T-helper 2 cell (primary cell): ENCODE results near the gene BCL6B.
"Not testable (repeated sequence)": the region's sequence is repeated elsewhere in the genome, so short reads cannot be mapped to it uniquely, and the experiment has no call there.

Source experiments
- DNase-seq, 5 experiments: peaks; one replicate each; pipeline versions ENCODE4 v3.0.0 to v3.0.0-alpha.2; 2012 to 2022
- total RNA-seq, 2 donors: gene quantifications; one replicate each; lab custom pipeline; 2026; lab: John Stamatoyannopoulos, UW

BCL6B gene, protein sequence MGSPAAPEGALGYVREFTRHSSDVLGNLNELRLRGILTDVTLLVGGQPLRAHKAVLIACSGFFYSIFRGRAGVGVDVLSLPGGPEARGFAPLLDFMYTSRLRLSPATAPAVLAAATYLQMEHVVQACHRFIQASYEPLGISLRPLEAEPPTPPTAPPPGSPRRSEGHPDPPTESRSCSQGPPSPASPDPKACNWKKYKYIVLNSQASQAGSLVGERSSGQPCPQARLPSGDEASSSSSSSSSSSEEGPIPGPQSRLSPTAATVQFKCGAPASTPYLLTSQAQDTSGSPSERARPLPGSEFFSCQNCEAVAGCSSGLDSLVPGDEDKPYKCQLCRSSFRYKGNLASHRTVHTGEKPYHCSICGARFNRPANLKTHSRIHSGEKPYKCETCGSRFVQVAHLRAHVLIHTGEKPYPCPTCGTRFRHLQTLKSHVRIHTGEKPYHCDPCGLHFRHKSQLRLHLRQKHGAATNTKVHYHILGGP
- total RNA-seq = 0 to 0.27 reads per million in 2 donors

DNA sequence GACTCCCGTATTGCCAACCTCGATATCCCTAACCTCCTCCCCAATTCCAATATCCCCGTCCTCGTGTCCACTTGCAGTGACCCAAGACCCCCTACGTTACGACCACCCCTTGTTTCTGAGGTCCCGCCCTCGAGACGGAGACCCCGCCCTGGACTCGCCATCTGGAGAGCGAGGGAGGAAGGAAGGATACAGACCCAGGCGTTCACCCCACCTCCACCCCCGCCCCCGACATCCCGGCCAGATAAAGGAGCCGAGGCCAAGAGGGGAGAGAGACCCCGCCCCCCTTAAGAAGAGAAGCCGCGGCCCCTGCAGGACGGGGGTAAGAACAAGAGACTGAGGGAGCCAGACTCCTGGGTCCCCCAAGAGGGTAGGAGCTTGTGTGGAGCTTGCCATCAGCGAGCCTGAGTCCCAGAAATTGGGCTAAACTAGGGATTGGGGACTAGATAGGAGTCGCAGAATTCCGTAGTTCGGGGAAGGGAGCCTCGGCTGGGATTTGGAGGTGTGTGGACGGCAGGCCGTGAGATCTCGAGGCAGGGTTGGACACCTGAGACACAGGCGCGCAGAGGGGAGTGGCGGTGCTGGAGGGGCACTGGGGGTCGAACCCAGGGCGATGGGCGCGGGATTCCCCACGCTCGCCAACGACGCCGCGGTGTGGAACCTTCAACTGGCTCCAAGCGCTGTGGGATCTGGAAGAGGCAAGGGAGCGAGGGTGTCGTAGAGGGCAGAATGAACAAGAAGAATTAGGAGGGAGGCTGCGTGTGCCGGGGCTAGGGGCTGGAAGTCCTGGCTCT lies at the start of gene BCL6B:
TSS of gene BCL6B (plus strand) at position 270 of the 791 bp plus-strand sequence. CDS start 622 bp downstream, outside the sequence.
- DNase-seq = no peak

DNA sequence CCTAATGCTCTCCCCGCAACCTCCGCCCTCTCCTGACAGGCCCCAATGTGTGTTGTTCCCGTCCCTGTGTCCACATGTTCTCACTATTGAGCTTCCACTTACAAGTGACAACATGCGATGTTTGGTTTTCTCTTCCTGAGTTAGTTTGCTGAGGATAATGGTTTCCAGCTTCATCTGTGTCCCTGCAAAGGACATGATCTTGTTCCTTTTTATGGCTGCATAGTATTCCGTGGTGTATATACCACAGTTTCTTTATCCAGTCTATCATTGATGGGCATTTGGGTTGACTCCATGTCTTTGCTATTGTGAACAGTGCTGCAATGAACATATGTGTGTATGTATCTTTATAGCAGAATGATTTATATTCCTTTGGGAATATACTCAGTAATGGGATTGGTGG lies 43.4 kb upstream of the BCL6B start:
- DNase-seq = not testable (repeated sequence)

DNA sequence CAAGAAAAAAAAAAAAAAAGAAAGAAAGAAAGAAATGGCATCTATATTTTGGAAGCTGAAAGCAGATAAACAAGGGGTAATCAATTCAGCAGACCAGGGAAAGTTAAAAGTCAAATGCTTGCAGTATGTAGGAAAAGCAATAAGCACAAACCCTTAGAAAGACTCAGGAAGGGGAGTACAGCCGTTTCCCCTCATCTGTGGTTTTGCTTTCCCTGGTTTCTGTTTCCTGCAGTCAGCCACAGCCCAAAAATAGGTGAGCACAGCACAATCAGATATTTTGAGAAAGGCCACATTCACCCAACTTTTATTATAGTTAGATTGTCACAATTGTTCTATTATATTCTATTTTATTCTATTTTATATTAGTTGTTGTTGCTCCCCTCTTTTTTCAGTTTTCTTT lies 41.4 kb upstream of the BCL6B start:
- no peak for DNase-seq

DNA sequence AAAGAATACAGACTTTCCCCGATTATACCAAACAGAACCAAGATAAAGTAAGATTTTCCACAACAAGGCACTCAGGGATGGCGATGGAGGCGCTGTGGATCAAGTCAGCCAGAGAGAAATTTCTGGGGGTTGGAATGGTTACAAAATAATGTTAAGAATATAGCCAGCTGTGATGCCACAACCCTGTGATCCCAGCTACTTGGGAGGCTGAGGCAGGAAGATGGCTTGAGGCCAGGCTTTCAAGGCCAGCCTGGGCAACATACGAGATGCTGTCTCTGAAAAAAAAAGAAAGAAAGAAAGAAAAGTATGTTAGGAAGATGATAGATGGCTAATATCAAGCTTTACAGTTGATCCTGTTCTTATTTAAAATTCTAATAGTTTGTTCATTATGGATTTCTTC lies 37.6 kb upstream of the BCL6B start:
- DNase-seq = no peak

DNA sequence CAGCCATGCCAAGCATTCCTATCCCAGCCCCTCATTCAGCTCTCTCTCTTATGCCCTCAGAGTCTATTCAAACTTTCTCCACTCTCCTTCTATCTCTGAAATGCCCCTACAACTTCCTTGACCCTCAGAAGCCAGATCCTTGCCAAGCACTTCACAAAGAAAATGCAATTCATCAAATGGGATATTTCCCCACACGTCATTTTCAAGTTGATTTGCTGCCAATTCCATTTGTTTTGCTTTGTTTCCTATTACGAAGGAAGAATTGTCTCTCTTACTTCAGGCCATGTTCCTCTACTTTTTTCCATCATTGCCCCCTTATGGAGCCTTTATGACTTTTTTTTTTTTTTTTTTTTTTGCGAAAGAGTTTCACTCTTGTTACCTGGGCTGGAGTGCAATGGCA lies 36.2 kb upstream of the BCL6B start:
- no peak for DNase-seq

DNA sequence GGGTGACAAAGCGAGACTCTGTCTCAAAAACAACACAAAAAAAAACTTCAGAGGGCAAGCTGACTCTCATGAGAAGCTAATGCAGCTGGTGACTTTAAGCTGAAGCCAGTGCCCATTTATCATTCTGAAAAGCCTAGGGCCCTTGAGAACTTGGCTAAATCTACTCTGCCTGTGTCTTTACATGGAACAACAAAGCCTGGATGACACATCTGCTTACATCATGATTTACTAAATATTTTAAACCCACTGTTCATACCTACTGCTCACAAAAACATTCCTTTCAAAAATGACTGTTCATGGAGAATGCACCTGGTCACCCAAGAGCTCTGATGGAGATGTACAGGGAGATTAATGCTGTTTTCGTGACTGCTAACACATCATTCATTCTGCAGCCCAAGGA lies 33.1 kb upstream of the BCL6B start:
- DNase-seq = no peak

DNA sequence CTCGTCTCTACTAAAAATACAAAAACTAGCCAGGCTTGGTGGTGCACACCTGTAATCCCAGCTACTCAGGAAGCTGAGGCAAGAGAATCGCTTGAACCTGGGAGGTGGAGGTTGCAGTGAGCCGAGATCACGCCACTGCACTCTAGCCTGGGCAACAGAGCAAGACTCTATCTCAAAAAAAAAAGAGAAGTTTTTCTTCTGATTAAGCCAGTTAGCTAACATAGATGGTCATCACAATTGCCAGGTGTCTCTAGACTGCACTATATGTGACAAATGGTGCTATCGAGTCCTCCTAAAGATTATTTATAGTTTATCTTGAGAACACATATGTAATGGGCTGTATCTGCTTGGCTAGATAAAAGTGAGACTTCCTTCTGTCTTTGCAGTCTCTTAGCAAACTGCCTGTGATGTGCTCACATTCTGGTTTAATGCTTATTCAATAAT lies 29.2 kb upstream of the BCL6B start:
- not testable (repeated sequence) for DNase-seq

DNA sequence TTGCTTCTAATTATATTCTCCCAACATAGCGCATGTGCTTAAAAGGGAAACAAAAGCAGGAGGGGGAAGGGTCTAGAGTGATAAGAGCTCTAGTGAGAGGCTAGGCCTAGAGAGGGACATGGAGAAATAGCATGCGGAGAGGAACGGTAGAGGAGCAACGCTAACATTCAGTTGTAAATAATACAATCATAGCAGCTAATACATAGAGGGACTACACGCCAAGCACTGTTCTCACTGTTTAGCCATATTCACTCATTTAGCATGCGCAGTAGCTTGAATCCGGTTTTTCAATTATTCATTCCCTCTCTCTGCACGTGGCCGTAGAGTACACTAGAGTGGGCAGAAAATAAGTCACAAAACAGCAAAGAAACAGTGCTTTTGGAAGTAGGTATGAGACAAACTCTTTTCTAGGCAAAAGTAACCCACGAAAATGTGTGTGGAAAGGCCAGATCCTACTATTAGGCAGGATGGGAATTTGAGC lies 28.7 kb upstream of the BCL6B start:
- DNase-seq = no peak

DNA sequence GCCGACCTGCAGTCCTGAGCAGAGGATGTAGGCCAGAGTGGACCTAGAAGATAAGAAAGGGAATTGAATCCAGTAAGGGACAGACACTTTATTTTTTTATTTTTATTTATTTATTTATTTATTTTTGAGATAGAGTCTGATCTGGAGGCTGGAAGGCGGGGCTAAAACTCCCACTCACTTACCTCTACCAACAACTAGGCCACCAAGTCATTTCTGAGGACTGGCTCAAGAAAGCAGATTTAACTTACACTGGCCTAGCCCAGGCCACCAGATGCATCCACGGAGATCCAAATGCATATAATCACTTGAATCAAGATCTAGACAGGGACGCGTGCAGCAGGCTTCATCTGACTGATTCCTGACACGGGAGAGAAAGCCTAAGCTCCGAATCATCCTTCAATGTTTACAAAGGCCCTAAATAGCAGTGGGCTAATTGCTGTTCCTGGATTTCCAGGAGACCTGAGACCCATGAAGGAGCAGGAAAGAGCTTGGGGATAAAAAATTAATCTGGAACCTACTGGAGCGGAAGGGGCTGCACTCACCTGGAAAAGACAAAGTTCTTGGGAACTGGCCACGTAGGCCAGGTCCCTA lies 28.1 kb upstream of the BCL6B start:
- no peak for DNase-seq

DNA sequence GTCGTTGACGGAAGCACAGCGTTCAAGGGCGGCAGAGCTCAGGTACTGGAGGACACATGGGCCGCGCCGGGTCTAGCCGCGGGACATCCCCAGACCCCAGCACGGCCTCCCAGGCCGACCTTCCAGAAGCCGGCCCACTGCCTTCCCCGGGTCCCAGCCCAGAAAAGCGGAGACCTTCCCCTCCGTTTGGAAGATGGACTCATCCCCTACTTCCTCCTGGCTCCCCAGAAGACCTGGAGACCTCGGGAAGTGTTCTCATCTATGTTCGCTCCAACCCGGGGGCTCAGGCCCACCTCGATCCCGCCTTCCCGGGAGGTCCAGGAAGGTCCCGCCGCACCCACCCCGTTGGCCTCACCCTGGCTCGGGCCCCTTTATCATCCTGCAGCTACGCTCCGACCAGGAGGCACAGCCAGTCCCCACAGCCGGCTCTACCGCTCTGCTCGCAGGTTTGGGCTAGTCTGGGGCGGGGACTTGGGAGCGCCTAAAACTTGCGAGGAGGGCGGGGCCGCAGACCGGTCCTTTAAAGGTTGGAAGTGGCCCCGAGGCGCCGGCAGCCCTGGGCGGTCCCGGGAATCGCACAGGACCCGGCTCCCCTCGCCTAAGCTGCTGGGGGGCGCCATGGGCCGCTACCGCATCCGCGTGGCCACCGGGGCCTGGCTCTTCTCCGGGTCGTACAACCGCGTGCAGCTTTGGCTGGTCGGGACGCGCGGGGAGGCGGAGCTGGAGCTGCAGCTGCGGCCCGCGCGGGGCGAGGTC lies 27.2 kb upstream of the BCL6B start, which contains the start of gene ALOX12:
TSS of gene ALOX12 (plus strand) at position 550 of the 756 bp plus-strand sequence. CDS start at position 619, 69 bp downstream.
- DNase-seq = no peak

DNA sequence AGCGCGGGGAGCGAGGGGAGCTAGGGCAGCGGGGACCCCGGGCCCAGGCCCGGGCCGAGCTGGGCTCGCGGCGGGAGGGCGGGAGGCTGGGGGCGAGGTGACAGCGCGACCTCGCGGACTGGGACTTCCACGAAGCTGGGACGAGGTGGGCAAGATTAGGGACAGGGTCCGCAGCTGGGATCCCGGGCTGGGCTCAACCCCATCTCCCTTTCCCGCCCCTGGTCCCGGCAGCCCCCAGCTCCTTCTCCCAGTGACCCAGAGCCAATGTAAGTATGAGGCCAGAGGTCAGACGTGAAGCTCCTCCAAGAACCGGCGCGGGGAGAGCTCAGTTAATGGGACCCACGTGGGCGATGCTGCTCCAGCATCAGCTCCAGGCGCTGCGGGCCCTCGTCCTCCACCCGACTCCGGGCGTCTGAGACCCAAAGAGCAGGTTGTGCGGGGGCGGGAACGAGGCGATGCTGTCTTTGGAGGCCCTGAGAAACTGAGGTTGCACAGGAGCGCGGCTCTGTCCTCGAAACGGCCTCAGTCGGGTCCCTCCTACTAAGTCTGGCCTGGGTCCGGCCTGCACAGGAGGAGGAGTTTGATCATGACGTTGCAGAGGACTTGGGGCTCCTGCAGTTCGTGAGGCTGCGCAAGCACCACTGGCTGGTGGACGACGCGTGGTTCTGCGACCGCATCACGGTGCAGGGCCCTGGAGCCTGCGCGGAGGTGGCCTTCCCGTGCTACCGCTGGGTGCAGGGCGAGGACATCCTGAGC lies 26.4 kb upstream of the BCL6B start:
- DNase-seq = no peak

DNA sequence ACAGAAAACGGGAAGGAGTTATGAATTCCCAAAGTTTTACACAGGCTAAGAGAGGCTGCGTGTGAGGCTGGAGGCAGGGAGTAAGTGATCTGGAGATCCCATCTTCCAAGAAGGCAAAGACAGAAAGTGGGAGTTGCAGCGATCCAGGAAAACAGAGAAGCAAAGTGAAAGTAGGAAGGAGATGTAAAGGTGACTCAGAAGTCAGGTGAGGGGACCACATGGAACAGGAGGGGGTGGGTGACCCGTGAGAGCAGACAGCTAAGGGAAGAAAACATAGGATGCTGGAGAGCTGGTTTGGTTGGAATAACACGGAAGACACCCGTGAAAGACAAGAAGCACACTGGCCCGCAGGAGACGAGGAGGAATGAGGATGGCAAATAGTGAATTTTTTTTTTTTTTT lies 25.7 kb upstream of the BCL6B start:
- no peak for DNase-seq

DNA sequence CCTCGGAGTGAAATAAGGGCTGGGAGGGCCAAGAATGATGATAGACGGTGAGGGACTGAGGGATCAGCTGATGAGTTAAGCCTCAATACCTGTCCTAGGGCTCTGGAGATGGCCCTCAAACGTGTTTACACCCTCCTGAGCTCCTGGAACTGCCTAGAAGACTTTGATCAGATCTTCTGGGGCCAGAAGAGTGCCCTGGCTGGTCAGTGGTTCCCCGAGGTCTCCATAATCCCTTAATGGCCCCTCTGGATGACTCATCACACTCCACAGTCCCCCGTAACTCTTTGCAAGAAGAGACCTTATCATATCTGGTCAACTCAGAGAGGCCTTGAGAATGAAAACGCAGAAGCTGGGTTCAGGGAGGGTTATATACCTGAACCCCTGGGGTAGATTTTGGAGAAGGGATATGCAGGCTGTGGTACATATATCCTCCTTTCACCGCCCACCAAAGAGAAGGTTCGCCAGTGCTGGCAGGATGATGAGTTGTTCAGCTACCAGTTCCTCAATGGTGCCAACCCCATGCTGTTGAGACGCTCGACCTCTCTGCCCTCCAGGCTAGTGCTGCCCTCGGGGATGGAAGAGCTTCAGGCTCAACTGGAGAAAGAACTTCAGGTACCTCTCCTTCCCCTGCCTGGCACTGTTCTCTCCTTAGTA lies 23.9 kb upstream of the BCL6B start:
- no peak for DNase-seq

DNA sequence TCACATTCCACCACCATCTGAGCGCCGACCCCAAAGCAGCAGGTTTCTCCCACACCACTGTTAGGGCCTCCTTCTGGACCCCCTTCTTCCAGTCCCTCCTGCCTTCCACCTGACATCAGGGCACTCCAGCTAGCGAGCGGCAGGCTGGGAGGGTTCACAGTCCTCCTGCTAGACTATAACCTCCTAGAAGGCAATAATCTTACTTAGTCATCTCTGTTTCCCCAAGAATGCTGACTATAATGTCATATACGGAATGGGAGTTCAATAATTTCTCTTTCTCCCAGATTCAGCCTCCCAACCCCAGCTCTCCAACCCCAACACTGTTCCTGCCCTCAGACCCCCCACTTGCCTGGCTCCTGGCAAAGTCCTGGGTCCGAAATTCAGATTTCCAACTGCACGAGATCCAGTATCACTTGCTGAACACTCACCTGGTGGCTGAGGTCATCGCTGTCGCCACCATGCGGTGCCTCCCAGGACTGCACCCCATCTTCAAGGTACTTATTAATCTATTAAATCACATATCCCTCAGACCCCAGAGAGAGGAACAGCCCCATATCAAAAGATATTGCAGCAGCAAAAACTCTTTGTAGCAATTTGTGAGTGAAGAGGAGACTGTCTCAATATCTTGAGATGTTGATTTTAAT lies 21.4 kb upstream of the BCL6B start:
- DNase-seq = peak in 3 of 5 experiments; percentile 34 to 43 (median 35)

DNA sequence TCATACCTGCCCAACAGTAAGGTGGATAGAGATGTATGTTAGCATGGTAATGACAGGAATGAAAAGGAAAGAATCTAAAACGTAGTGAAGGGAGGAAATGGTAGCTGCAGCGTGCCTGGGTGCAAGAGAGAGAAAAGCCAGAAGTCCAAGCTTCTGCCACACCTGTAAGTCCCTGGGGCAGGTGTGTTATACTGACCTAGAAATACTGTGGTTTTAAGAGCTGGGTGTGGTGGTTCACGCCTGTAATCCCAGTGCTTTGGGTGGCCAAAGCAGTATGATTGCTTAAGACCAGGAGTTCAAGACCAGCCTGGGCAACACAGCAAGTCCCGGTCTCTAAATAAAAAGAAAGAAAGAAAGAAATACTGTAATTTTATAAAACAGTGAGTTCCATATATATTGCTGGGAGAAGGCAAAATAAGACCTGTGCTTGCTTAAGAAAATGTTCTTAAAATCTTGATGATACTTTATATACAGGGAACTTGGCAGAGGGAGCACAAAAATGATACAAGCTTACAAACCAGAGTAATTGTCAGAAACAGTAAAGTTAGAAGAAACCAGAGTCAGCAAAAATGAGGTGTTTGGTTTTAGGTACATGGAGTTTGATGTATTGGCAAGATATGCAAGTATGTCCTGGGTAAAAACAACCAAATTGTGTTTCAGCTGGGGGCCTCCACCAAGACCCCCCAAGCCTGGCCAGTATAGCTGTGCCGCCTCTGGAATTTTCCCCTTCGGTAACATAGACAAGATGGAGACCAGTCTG lies 20.4 kb upstream of the BCL6B start:
- no peak for DNase-seq

DNA sequence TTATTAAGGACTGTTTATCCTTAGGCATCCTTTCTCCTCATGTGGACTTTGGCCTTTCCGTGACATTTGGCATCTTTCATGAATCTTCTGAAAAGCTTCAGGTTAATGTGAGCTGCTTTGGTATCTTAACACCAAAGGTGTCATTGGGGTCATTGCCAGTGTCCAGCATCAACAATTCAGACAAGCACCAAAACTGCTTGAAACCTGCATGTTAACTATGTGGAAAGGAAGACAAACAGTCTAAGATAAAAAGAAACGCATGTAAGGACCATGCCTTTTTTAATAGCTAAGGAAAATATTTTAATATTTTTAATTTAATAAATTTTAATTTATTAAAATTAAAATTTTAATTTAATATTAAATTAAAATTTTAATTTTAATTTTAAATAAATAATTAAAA lies 19.1 kb upstream of the BCL6B start:
- no peak for DNase-seq

DNA sequence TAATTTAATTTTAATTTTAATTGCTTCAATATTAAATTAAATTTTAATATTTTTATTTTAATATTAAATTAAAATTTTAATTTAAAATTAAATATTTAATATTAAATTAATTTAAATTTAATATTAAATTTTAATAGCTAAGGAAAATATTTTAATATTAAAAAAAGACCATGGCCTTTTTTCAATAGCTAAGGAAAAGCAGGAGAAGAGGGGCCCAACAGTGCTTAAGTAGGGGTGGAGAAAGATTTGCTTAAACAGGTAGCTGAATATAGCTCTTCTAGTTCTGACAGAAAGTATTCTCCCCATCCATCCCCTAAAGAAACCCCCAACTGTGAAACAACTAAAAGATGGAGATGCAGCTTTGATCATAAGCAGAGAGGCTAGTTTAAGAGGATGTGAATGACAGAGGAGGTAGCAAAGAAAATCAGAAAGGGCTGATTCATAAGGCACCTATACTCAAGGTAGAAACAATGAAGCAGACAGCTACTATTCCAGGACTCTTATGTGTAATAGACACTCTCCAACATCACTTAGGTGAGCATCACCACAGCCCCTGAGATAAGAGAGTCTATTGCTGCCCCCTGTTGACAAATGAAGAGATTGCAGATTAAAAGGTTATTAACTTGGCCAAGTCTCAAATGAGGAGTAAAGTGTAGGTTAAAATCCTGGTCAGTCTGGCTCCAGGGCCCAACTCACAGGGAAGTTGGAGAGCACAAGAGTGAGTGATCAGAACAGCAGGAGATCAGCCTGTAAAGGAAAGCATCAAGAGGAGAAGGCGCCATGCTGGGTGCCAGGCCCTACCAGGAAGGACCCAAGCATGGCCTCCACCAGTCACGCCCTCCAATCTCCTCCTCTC lies 18.2 kb upstream of the BCL6B start:
- DNase-seq = peak in 2 of 5 experiments; percentile 54 to 76

DNA sequence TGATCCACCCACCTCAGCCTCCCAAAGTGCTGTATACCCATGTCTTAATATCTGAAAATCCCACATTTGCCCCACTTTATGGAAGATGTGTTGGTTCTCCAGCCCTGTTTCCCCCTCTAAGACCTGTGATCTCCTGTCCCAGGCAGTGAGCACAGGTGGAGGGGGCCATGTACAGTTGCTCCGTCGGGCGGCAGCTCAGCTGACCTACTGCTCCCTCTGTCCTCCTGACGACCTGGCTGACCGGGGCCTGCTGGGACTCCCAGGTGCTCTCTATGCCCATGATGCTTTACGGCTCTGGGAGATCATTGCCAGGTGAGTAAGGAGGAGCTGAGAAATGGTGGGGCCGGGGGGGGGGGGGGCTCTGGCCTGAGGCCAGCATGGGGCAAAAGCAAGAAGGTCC lies 17.1 kb upstream of the BCL6B start:
- DNase-seq = no peak

DNA sequence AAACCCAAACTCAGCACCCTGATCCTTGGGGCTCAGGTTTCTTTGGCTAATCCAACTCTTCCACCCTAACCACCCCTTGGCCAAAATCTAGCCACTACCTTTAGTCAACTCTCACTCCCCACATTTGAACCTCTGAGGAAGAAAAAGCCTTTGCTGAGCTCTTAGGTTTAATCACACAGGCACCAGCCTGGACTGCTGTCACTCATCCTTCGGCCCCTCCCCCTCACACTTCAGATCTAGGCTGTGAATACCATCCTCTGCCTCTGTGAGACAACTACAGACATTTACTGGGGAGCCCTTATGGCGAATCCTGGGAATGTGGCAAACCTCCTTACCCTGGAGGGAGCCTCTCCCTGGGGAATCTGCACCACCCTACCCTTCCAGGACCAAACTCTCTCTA lies 15.7 kb upstream of the BCL6B start:
- no peak for DNase-seq
